GM21528 (cell line): ENCODE data around the gene LRP5.
"Not testable (repeated sequence)": the region's sequence is repeated elsewhere in the genome, so short reads cannot be mapped to it uniquely, and the experiment has no call there.

Experiments used
- ATAC-seq: cut with Tn5 transposase; IDR thresholded peaks from one replicate; pipeline ENCODE4 v1.9.1; 2021; ENCODE audit warnings: mild to moderate bottlenecking, moderate library complexity; ENCODE audit not compliant: unreplicated experiment, low FRiP score

LRP5 gene

GRCh38 chr11:68382358-68382998 is 70.1 kb downstream of the LRP5 start:
- ATAC-seq = no peak

- no peak for ATAC-seq
Measured at GRCh38 chr11:68383976-68384501, 71.6 kb downstream of the LRP5 start.

GRCh38 chr11:68384530-68385081 is 72.2 kb downstream of the LRP5 start:
- no peak for ATAC-seq

GRCh38 chr11:68385128-68385527 is 72.7 kb downstream of the LRP5 start:
- ATAC-seq = no peak

- ATAC-seq = no peak
Measured at GRCh38 chr11:68386331-68386978, 74.1 kb downstream of the LRP5 start.

- no peak for ATAC-seq
Measured at GRCh38 chr11:68387840-68388239, 75.4 kb downstream of the LRP5 start.

GRCh38 chr11:68388595-68389198 is 76.3 kb downstream of the LRP5 start:
- ATAC-seq = no peak

- ATAC-seq = no peak
Measured at GRCh38 chr11:68390315-68390714, 77.9 kb downstream of the LRP5 start.

GRCh38 chr11:68392822-68393221 is 80.4 kb downstream of the LRP5 start:
- ATAC-seq = no peak

GRCh38 chr11:68396516-68396915 is 84.1 kb downstream of the LRP5 start:
- no peak for ATAC-seq

- no peak for ATAC-seq
Measured at GRCh38 chr11:68397256-68397655, 84.9 kb downstream of the LRP5 start.

- no peak for ATAC-seq
Measured at GRCh38 chr11:68398995-68399851, 86.8 kb downstream of the LRP5 start.

GRCh38 chr11:68399916-68400315 is 87.5 kb downstream of the LRP5 start:
- ATAC-seq = no peak

GRCh38 chr11:68400584-68400983 is 88.2 kb downstream of the LRP5 start:
- ATAC-seq = not testable (repeated sequence)

- ATAC-seq = no peak
Measured at GRCh38 chr11:68401856-68402255, 89.5 kb downstream of the LRP5 start.

- ATAC-seq = no peak
Measured at GRCh38 chr11:68402355-68403031, 90.1 kb downstream of the LRP5 start.

- ATAC-seq = no peak
Measured at GRCh38 chr11:68403424-68403823, 91.0 kb downstream of the LRP5 start.

GRCh38 chr11:68403831-68404230 is 91.4 kb downstream of the LRP5 start:
- ATAC-seq = no peak

- no peak for ATAC-seq
Measured at GRCh38 chr11:68406324-68407313, 94.2 kb downstream of the LRP5 start.
